DOHH2 (cell line): ENCODE results near the gene NOS1.
"Not testable (repeated sequence)": the region's sequence is repeated elsewhere in the genome, so short reads cannot be mapped to it uniquely, and the experiment has no call there.

Experiments
- H3F3A ChIP-seq: fragments of 200-600 bp; sonication (generic), shearing (Covaris generic); 2 replicates; pipeline ENCODE4 v1.6.0; 2016; ENCODE audit warnings: antibody characterized with exemption, mild to moderate bottlenecking; ENCODE audit not compliant: control insufficient read depth, insufficient read depth
- H3K27ac ChIP-seq: fragments of 200-600 bp; sonication (generic); 2 replicates; pipeline ENCODE4 v1.5.1; 2014; ENCODE audit warnings: low read depth, mild to moderate bottlenecking, low read length, moderate library complexity
- H3K27me3 ChIP-seq: fragments of 200-600 bp; sonication (generic); 2 replicates; pipeline ENCODE4 v1.6.1; 2014; ENCODE audit warnings: mild to moderate bottlenecking, low read length, mixed read lengths; ENCODE audit not compliant: control insufficient read depth
- H3K36me3 ChIP-seq: fragments of 200-600 bp; sonication (generic); 2 replicates; pipeline ENCODE4 v1.6.1; 2014; ENCODE audit warnings: mild to moderate bottlenecking, low read length, moderate library complexity, mixed read lengths; ENCODE audit not compliant: control insufficient read depth
- H3K4me1 ChIP-seq: fragments of 200-600 bp; sonication (generic); 2 replicates; pipeline ENCODE4 v1.6.1; 2014; ENCODE audit warnings: mild to moderate bottlenecking, low read length, mixed read lengths; ENCODE audit not compliant: control insufficient read depth
- H3K4me2 ChIP-seq: fragments of 200-600 bp; sonication (generic); 2 replicates; pipeline ENCODE4 v1.6.0; 2014; ENCODE audit warnings: mild to moderate bottlenecking, low read length, moderate library complexity
- H3K4me3 ChIP-seq: fragments of 200-600 bp; sonication (generic); 2 replicates; pipeline ENCODE4 v1.5.1; 2014; ENCODE audit warnings: mild to moderate bottlenecking, low read length, mixed read lengths
- H3K79me2 ChIP-seq: fragments of 200-600 bp; sonication (generic); 2 replicates; pipeline ENCODE4 v1.6.1; 2014; ENCODE audit warnings: mild to moderate bottlenecking, low read length, mixed read lengths; ENCODE audit not compliant: control insufficient read depth
- H3K9me2 ChIP-seq: fragments of 200-600 bp; sonication (generic); replicated peaks from 2 replicates; pipeline ENCODE4 v1.6.1; 2014; ENCODE audit warnings: mild to moderate bottlenecking, low read length, mixed read lengths; ENCODE audit not compliant: control insufficient read depth
- H3K9me3 ChIP-seq: fragments of 200-600 bp; sonication (generic); 2 replicates; pipeline ENCODE4 v1.6.1; 2014; ENCODE audit warnings: antibody characterized with exemption, low read length, mixed read lengths; ENCODE audit not compliant: control insufficient read depth, insufficient read depth
- H4K20me1 ChIP-seq: fragments of 200-600 bp; sonication (generic); 2 replicates; pipeline ENCODE4 v1.6.0; 2014; ENCODE audit warnings: low read depth, mild to moderate bottlenecking, antibody characterized with exemption, low read length, moderate library complexity; ENCODE audit not compliant: control insufficient read depth, insufficient read depth
- CTCF ChIP-seq: fragments of 200-600 bp; sonication (generic); IDR thresholded peaks from one replicate; pipeline ENCODE4 v1.5.1; 2014; ENCODE audit warnings: antibody characterized with exemption, mild to moderate bottlenecking, low read depth, low read length; ENCODE audit not compliant: poor library complexity, severe bottlenecking
- EZH2phosphoT487 ChIP-seq: fragments of 200-600 bp; sonication (generic); IDR thresholded peaks from 2 replicates; pipeline ENCODE4 v1.6.1; 2017; ENCODE audit warnings: borderline replicate concordance, mild to moderate bottlenecking, antibody characterized with exemption, low read length, moderate library complexity, mixed read lengths

Gene NOS1

DNA sequence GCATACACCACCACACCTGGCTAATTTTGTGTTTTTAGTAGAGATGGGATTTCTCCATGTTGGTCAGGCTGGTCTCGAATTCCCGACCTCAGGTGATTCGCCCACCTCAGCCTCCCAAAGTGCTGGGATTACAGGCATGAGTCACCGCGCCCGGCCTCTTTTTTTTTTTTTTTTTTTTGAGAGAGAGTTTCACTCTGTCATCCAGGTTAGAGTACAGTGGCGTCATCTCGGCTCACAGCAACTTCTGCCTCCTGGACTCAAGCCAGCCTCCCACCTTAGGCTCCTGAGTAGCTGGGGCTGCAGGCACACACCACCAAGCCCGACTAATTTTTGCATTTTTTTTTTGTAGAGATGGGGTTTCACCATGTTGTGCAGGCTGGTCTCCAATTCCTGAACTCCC is 166.4 kb downstream of the NOS1 start:
- H3K9me3 ChIP-seq, H3K79me2 ChIP-seq, H3K36me3 ChIP-seq, H4K20me1 ChIP-seq, H3K27ac ChIP-seq, H3K4me2 ChIP-seq, H3K4me3 ChIP-seq, H3K9me2 ChIP-seq, H3K4me1 ChIP-seq, H3F3A ChIP-seq: not testable (repeated sequence)
- peaks cover 15% of the 10 kb centered on the region for H3K27me3 ChIP-seq

DNA sequence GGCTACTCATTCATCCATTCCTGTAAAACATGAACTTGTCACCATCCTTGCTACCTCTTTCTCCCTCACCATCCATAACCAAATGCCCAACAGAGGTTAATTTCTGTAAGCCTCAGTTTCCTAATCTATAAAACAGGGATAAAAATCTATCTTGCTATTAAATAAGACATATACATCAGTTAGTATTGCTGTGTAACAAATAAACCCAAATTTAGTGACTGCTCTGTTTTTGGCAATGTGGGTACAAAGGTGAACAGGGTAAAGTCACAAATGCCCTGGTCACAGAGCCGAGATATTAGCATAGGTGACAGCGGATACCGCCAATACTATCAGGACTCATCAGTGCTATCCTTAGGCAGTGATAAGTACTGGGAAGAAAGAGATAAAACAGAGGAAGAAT is 167.5 kb downstream of the NOS1 start:
- peaks cover 18% of the 10 kb centered on the region for H3K79me2 ChIP-seq
- H3K4me2 ChIP-seq, result no peak overlapping the region
- no peaks in the 10 kb centered on the region for H3K9me3 ChIP-seq
- peaks cover 15% of the 10 kb centered on the region for H3K27me3 ChIP-seq
- peaks cover 9% of the 10 kb centered on the region for H3K4me1 ChIP-seq
- H4K20me1 ChIP-seq, result peaks cover under 1% of the 10 kb centered on the region
- no peak overlapping the region for H3K4me3 ChIP-seq
- H3K9me2 ChIP-seq, result no peaks in the 10 kb centered on the region
- TF ChIP-seq EZH2phosphoT487 (no peak), CTCF (no peak)
- H3K27ac ChIP-seq, result no peak overlapping the region
- H3F3A ChIP-seq, result no peaks in the 10 kb centered on the region
- H3K36me3 ChIP-seq, result peaks cover 5% of the 10 kb centered on the region

DNA sequence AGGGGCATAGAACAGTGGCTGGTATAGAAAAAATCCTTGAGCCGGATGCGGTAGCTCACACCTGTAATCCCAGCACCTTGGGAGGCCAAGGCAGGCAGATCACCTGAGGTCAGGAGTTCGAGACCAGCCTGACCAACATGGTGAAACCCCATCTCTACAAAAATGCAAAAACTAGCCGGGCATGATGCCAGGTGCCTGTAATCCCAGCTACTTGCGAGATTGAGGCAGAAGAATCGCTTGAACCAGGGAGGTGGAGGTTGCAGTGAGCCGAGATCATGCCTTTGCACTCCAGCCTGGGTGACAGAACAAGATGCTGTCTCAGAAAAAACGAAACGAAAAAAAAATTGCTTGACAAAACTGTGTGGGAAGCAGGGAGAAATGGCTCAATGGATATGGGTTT is 168.8 kb downstream of the NOS1 start:
- Histone ChIP-seq H3K79me2 (peaks cover 31% of the 10 kb centered on the region), H3K36me3 (peaks cover 18% of the 10 kb centered on the region), H3K4me1 (peaks cover 17% of the 10 kb centered on the region), H3K27me3 (peaks cover 13% of the 10 kb centered on the region)
- H3K9me3 ChIP-seq, H4K20me1 ChIP-seq, H3K9me2 ChIP-seq, H3F3A ChIP-seq, H3K4me3 ChIP-seq, H3K4me2 ChIP-seq, H3K27ac ChIP-seq: not testable (repeated sequence)

- H3K27ac ChIP-seq, result no peak overlapping the region
- H3K79me2 ChIP-seq, result peaks cover 35% of the 10 kb centered on the region
- TF ChIP-seq EZH2phosphoT487, result no peak
- TF ChIP-seq CTCF, result no peak
- H3K9me3 ChIP-seq, result no peaks in the 10 kb centered on the region
- peaks cover 21% of the 10 kb centered on the region for H3K36me3 ChIP-seq
- peaks cover 3% of the 10 kb centered on the region for H4K20me1 ChIP-seq
- no peaks in the 10 kb centered on the region for H3F3A ChIP-seq
- no peak overlapping the region for H3K4me3 ChIP-seq
- H3K9me2 ChIP-seq, result no peaks in the 10 kb centered on the region
- peaks cover 13% of the 10 kb centered on the region for H3K27me3 ChIP-seq
- H3K4me1 ChIP-seq, result peaks cover 17% of the 10 kb centered on the region
- no peak overlapping the region for H3K4me2 ChIP-seq
These were observed 169.4 kb downstream of the NOS1 start for GRCh38 chr12:117192057-117192456.
